RWPE2 (cell line): ENCODE results near the gene SETD4.

Experiments
- ATAC-seq: fragments of 200-7000 bp; cut with Tn5 transposase; 3 replicates; pipeline ENCODE4 v1.9.1; 2021; ENCODE audit warnings: low read depth
- DNase-seq: peaks from one replicate; pipeline ENCODE4 v3.0.0-alpha.2; 2020; ENCODE audit warnings: low spot score
- H3K27ac ChIP-seq: fragments of 450-650 bp; 2 replicates; pipeline ENCODE4 v1.5.1; 2017; ENCODE audit warnings: mild to moderate bottlenecking; ENCODE audit not compliant: poor library complexity, severe bottlenecking
- H3K27me3 ChIP-seq: fragments of 250-450 bp; sonication (Bioruptor Pico); 2 replicates; pipeline ENCODE4 v1.5.1; 2021; ENCODE audit warnings: mild to moderate bottlenecking, moderate library complexity; ENCODE audit not compliant: insufficient read depth, poor library complexity, severe bottlenecking
- H3K36me3 ChIP-seq: fragments of 250-450 bp; sonication (Bioruptor Pico); 2 replicates; pipeline ENCODE4 v1.5.1; 2020; ENCODE audit warnings: low read depth, mild to moderate bottlenecking, moderate library complexity
- H3K4me1 ChIP-seq: fragments of 250-450 bp; sonication (Bioruptor Pico); 2 replicates; pipeline ENCODE4 v1.5.1; 2021; ENCODE audit warnings: mild to moderate bottlenecking, moderate library complexity; ENCODE audit not compliant: insufficient read depth, poor library complexity, severe bottlenecking
- H3K4me3 ChIP-seq: fragments of 250-450 bp; sonication (Bioruptor Pico); 2 replicates; pipeline ENCODE4 v1.5.1; 2021; ENCODE audit warnings: mild to moderate bottlenecking, moderate library complexity; ENCODE audit not compliant: severe bottlenecking
- H3K9me3 ChIP-seq: fragments of 250-450 bp; sonication (Bioruptor Pico); 2 replicates; pipeline ENCODE4 v1.5.1; 2021; ENCODE audit warnings: mild to moderate bottlenecking, moderate library complexity; ENCODE audit not compliant: severe bottlenecking
- CTCF ChIP-seq: fragments of 450-650 bp; IDR thresholded peaks from one replicate; pipeline ENCODE4 v1.5.1; 2017; ENCODE audit warnings: mild to moderate bottlenecking, moderate library complexity; ENCODE audit not compliant: poor library complexity, severe bottlenecking

SETD4 gene

GRCh38 chr21:36034211-36034913 is 26.0 kb downstream of the SETD4 start:
- no peak overlapping the region for H3K27ac ChIP-seq
- peaks cover 32% of the 10 kb centered on the region for H3K36me3 ChIP-seq
- no peak for ATAC-seq
- no peaks in the 10 kb centered on the region for H3K27me3 ChIP-seq
- H3K9me3 ChIP-seq, result no peaks in the 10 kb centered on the region
- no peaks in the 10 kb centered on the region for H3K4me1 ChIP-seq
- DNase-seq, result no peak
- TF ChIP-seq CTCF, result no peak
- no peak overlapping the region for H3K4me3 ChIP-seq

- no peak overlapping the region for H3K27ac ChIP-seq
- H3K4me3 ChIP-seq, result no peak overlapping the region
- DNase-seq (no peak), ATAC-seq (no peak)
- H3K9me3 ChIP-seq, result no peaks in the 10 kb centered on the region
- H3K36me3 ChIP-seq, result peaks cover 19% of the 10 kb centered on the region
- no peaks in the 10 kb centered on the region for H3K4me1 ChIP-seq
- no peak for TF ChIP-seq CTCF
- no peaks in the 10 kb centered on the region for H3K27me3 ChIP-seq
Observed at GRCh38 chr21:36032647-36033406, 27.5 kb downstream of the SETD4 start.

- ATAC-seq (no peak), DNase-seq (no peak)
- no peak overlapping the region for H3K4me3 ChIP-seq
- no peaks in the 10 kb centered on the region for H3K27me3 ChIP-seq
- H3K36me3 ChIP-seq, result peaks cover under 1% of the 10 kb centered on the region; the same call in 1 of the 2 replicates
- no peak overlapping the region for H3K27ac ChIP-seq
- H3K4me1 ChIP-seq, result no peaks in the 10 kb centered on the region
- no peak for TF ChIP-seq CTCF
- H3K9me3 ChIP-seq, result no peaks in the 10 kb centered on the region
Observed at GRCh38 chr21:36030581-36031189, 29.6 kb downstream of the SETD4 start.

- no peak for TF ChIP-seq CTCF
- Histone ChIP-seq H3K36me3 (no peaks in the 10 kb centered on the region), H3K27ac (no peak overlapping the region), H3K9me3 (no peaks in the 10 kb centered on the region), H3K4me1 (no peaks in the 10 kb centered on the region), H3K4me3 (no peak overlapping the region), H3K27me3 (no peaks in the 10 kb centered on the region)
- DNase-seq, result no peak
- no peak for ATAC-seq
Observed at GRCh38 chr21:36029309-36029708, 31.0 kb downstream of the SETD4 start.
